H1 (cell line): ENCODE measurements around the gene FBXO30. TPM values are rescaled to one million over a fixed set of nuclear protein-coding genes. Genes with fewer than 3 reads are reported as not detected.
A peak's percentile ranks its signal among the peaks of the same experiment; 100 is the strongest.

Experiments used
- CTCF ChIA-PET: fragments of 300-600 bp; sonication (Branson Sonifier 250); formaldehyde crosslinking; loops from one replicate; lab custom pipeline; 2021; ENCODE audit not compliant: partially characterized antibody; lab: Charles Lee
- POLR2A ChIA-PET: fragments of 300-600 bp; sonication (Branson Sonifier 250); formaldehyde crosslinking; loops from one replicate; lab custom pipeline; 2021; ENCODE audit warnings: inconsistent platforms; ENCODE audit not compliant: partially characterized antibody; lab: Charles Lee
- DNase-seq, 2 experiments: peaks; one replicate each; pipeline versions ENCODE4 v3.0.0 to v3.0.0-alpha.2; 2010 to 2022; ENCODE audit warnings: low spot score in 2 of 2, low read depth in 1 of 2, mixed read lengths in 1 of 2
- FAIRE-seq: peaks from 2 replicates; lab custom pipeline; 2011; peaks lifted over from hg19 to GRCh38; lab: Jason Lieb, UNC
- H2AFZ ChIP-seq: 2 replicates; pipeline ENCODE4 v1.8.1; 2012; ENCODE audit warnings: low read length, inconsistent platforms
- H2AK5ac ChIP-seq: 2 replicates; pipeline ENCODE4 v1.6.1; 2013; ENCODE audit warnings: low read depth, low read length
- H2BK120ac ChIP-seq: replicated peaks from 2 replicates; pipeline ENCODE3; 2013; ENCODE audit warnings: low read depth, low read length, inconsistent platforms
- H2BK12ac ChIP-seq: 2 replicates; pipeline ENCODE4 v1.6.1; 2013; ENCODE audit warnings: low read depth, low read length
- H2BK15ac ChIP-seq: 2 replicates; pipeline ENCODE4 v1.6.1; 2013; ENCODE audit warnings: low read length
- H2BK20ac ChIP-seq: 2 replicates; pipeline ENCODE4 v1.6.1; 2013; ENCODE audit warnings: low read length
- H2BK5ac ChIP-seq: 2 replicates; pipeline ENCODE4 v1.6.1; 2013; ENCODE audit warnings: low read depth, low read length
- H3K14ac ChIP-seq: 2 replicates; pipeline ENCODE4 v1.6.1; 2013; ENCODE audit warnings: inconsistent platforms; ENCODE audit not compliant: insufficient read length
- H3K18ac ChIP-seq: 2 replicates; pipeline ENCODE4 v1.6.1; 2013; ENCODE audit warnings: low read length; ENCODE audit errors: extremely low read depth
- H3K23ac ChIP-seq: 2 replicates; pipeline ENCODE4 v1.6.1; 2013; ENCODE audit warnings: inconsistent platforms; ENCODE audit not compliant: insufficient read length
- H3K23me2 ChIP-seq: 2 replicates; pipeline ENCODE4 v1.6.1; 2013; ENCODE audit warnings: low read depth, low read length
- H3K27ac ChIP-seq: 2 replicates; pipeline ENCODE4 v1.6.1; 2011; ENCODE audit warnings: low read depth, low read length, inconsistent platforms
- H3K27me3 ChIP-seq, 4 experiments: replicated peaks in 1 of 4; 1 replicate in 1 of 4; 2 replicates in 3 of 4; pipeline versions ENCODE4 v1.6.1 to v1.8.1; 2011 to 2013; ENCODE audit warnings: low read length in 3 of 4, mild to moderate bottlenecking in 3 of 4, inconsistent platforms in 2 of 4, mixed read lengths in 2 of 4, moderate library complexity in 1 of 4; ENCODE audit not compliant: control insufficient read depth in 3 of 4, insufficient read depth in 3 of 4; ENCODE audit errors: extremely low read depth in 1 of 4
- H3K36me3 ChIP-seq, 4 experiments: 2 replicates each; pipeline versions ENCODE4 v1.6.1 to v1.8.1; 2011 to 2013; ENCODE audit warnings: mild to moderate bottlenecking in 4 of 4, low read length in 3 of 4, moderate library complexity in 2 of 4, control low read depth in 1 of 4, inconsistent platforms in 1 of 4; ENCODE audit not compliant: insufficient read depth in 4 of 4, control insufficient read depth in 2 of 4
- H3K4ac ChIP-seq: replicated peaks from 2 replicates; pipeline ENCODE3; 2013; ENCODE audit warnings: low read length, low read depth, mixed read lengths, inconsistent platforms; ENCODE audit not compliant: insufficient read length
- H3K4me1 ChIP-seq, 4 experiments: replicated peaks in 1 of 4; 1 replicate in 1 of 4; 2 replicates in 3 of 4; pipeline versions ENCODE4 v1.6.1 to v1.8.1; 2011 to 2013; ENCODE audit warnings: low read length in 3 of 4, inconsistent platforms in 2 of 4, mixed read lengths in 1 of 4; ENCODE audit not compliant: insufficient read depth in 4 of 4, control insufficient read depth in 3 of 4
- H3K4me2 ChIP-seq, 2 experiments: 2 replicates each; pipeline versions ENCODE4 v1.6.1 to v1.8.1; 2011 to 2013; ENCODE audit warnings: low read depth in 2 of 2, low read length in 2 of 2, control low read depth in 1 of 2, inconsistent platforms in 1 of 2, mild to moderate bottlenecking in 1 of 2; ENCODE audit not compliant: insufficient read depth in 1 of 2
- H3K4me3 ChIP-seq, 4 experiments: fragments of 200-600, 300-600 bp in 1 of 4; sonication (generic), shearing (Covaris generic), sonication (Bioruptor Twin) in 1 of 4; 2 replicates each; pipeline versions ENCODE4 v1.5.1 to v1.8.1; 2011 to 2016; ENCODE audit warnings: low read length in 4 of 4, low read depth in 3 of 4, control low read depth in 2 of 4, inconsistent platforms in 2 of 4, mild to moderate bottlenecking in 2 of 4, mixed read lengths in 1 of 4, moderate library complexity in 1 of 4; ENCODE audit not compliant: insufficient read depth in 2 of 4; ENCODE audit errors: extremely low read depth in 1 of 4
- H3K56ac ChIP-seq: replicated peaks from 2 replicates; pipeline ENCODE3; 2013; ENCODE audit warnings: low read depth, mild to moderate bottlenecking, mixed read lengths, low read length, inconsistent platforms; ENCODE audit not compliant: insufficient read length
- H3K79me1 ChIP-seq: 2 replicates; pipeline ENCODE4 v1.6.1; 2013; ENCODE audit warnings: low read depth, low read length, control low read depth
- H3K79me2 ChIP-seq, 2 experiments: 2 replicates each; pipeline versions ENCODE4 v1.6.1 to v1.8.1; 2012 to 2013; ENCODE audit warnings: low read length in 2 of 2, mild to moderate bottlenecking in 2 of 2, inconsistent platforms in 1 of 2; ENCODE audit not compliant: insufficient read depth in 2 of 2, control insufficient read depth in 1 of 2
- H3K9ac ChIP-seq, 4 experiments: replicated peaks in 1 of 4; 1 replicate in 1 of 4; 2 replicates in 3 of 4; pipeline versions ENCODE4 v1.6.1 to v1.8.1; 2011 to 2013; ENCODE audit warnings: low read depth in 3 of 4, low read length in 3 of 4, control low read depth in 2 of 4, mild to moderate bottlenecking in 2 of 4, moderate library complexity in 2 of 4, inconsistent platforms in 1 of 4; ENCODE audit errors: extremely low read depth in 1 of 4
- H3K9me3 ChIP-seq, 2 experiments: 2 replicates each; pipeline versions ENCODE4 v1.6.1 to v1.8.1; 2012 to 2013; ENCODE audit warnings: mild to moderate bottlenecking in 2 of 2, moderate library complexity in 2 of 2, control low read depth in 1 of 2, inconsistent platforms in 1 of 2, low read depth in 1 of 2, low read length in 1 of 2, mixed read lengths in 1 of 2; ENCODE audit not compliant: insufficient read depth in 2 of 2
- H4K20me1 ChIP-seq, 2 experiments: replicated peaks in 1 of 2; 2 replicates each; pipeline versions ENCODE3 to v1.8.1; 2011 to 2013; ENCODE audit warnings: inconsistent platforms in 2 of 2, low read length in 2 of 2, mild to moderate bottlenecking in 1 of 2; ENCODE audit not compliant: insufficient read depth in 2 of 2, control insufficient read depth in 1 of 2
- H4K5ac ChIP-seq: 2 replicates; pipeline ENCODE4 v1.6.1; 2013; ENCODE audit warnings: low read length, low read depth, mixed read lengths, inconsistent platforms; ENCODE audit not compliant: insufficient read length
- H4K8ac ChIP-seq: 2 replicates; pipeline ENCODE4 v1.8.0; 2013; ENCODE audit warnings: mild to moderate bottlenecking, moderate library complexity, low read length, inconsistent platforms; ENCODE audit not compliant: insufficient read depth; ENCODE audit errors: extremely low read depth
- H4K91ac ChIP-seq: replicated peaks from 2 replicates; pipeline ENCODE3; 2013; ENCODE audit warnings: low read length, mixed read lengths, inconsistent platforms; ENCODE audit not compliant: insufficient read length
- EGR1 ChIP-seq: IDR thresholded peaks from 2 replicates; pipeline ENCODE4 v1.6.1; 2011; ENCODE audit warnings: low read depth, low read length, borderline replicate concordance
- SRF ChIP-seq: IDR thresholded peaks from 2 replicates; pipeline ENCODE4 v1.6.1; 2011; ENCODE audit warnings: mild to moderate bottlenecking, low read depth, low read length, moderate library complexity
- WGBS, 2 experiments: shearing (Covaris generic) in 1 of 2; methylation state at CpG; one replicate each; pipeline versions ENCODE4 v1.1.6 to v1.1.7; 2013 to 2015; ENCODE audit warnings: low lambda C conversion rate in 2 of 2, mixed read lengths in 2 of 2, inconsistent platforms in 1 of 2, low coverage in 1 of 2, missing lambda C conversion rate in 1 of 2; ENCODE audit not compliant: insufficient replicate concordance in 2 of 2, insufficient coverage in 1 of 2, insufficient read length in 1 of 2; ENCODE audit errors: extremely low coverage in 1 of 2, missing lambda C conversion rate in 1 of 2; 5-methylcytosine and 5-hydroxymethylcytosine counted together
- polyA plus RNA-seq, 7 experiments: library from polyadenylated mRNA; depleted of rRNA in 3 of 7; stranded (reverse) in 5 of 7; unstranded in 2 of 7; fragments of >200 nt in 5 of 7; fragments of 200-250 nt in 2 of 7; gene quantifications; 1 replicate in 5 of 7; 2 replicates in 1 of 7; 4 replicates in 1 of 7; pipeline versions ENCODE4 v1.2.1 to v1.2.3, GENCODE V29; 2011 to 2013; ENCODE audit warnings: missing spikeins in 2 of 7, mixed read lengths in 2 of 7
- total RNA-seq: library from RNA; stranded (reverse); fragmentation: NEBNext Ultra II Directional; extraction: Animal tissue kit (Norgen Biotek cat#: 25700); gene quantifications from 2 replicates; pipeline ENCODE4 v1.2.1, GENCODE V29; 2021

The FBXO30 gene
- total and polyA plus RNA-seq, 2 of the 8 experiments (the other 6 are each of a cell fraction or from before 2014, with no cell fraction given), result 3.9 to 18.3 TPM

DNA sequence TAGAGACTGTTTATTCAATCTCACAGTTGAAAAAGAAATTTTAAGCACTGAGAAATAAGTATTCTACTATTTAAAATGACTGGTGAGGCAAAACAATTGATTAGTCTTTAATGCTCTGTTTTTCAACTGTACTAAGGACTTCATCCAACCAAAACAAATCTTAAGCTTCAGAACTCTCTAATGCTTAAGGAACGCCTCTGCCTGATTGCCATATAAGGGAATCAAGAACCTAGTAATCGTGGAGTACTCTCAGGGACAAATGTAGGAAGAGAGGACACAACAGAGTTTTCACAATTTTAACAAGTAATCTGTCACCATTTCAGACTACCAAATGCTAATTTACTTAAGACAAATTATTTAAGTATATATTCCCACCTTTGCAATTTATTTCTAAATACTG is 16.1 kb downstream of the FBXO30 start:
- no peaks in the 10 kb centered on the region for H3K9me3 ChIP-seq
- 80% methylated on average over 2 of the region's 2 CpGs; no CpG with 5 or more reads in 1 of the 2 experiments for WGBS, 2 experiments
- H2BK5ac ChIP-seq, result no peak overlapping the region
- no peak overlapping the region for H3K4me3 ChIP-seq
- no peak overlapping the region for H2BK120ac ChIP-seq
- CTCF ChIA-PET, result no interaction called here
- H3K56ac ChIP-seq, result no peak overlapping the region
- no peak overlapping the region for H4K91ac ChIP-seq
- H3K18ac ChIP-seq, result no peak overlapping the region
- POLR2A ChIA-PET, result interaction anchor here (1.5 kb wide), 1 partner anchor 17 kb away, joined by 7 read pairs; the partner anchor contains the start of gene FBXO30
- H3K79me2 ChIP-seq, result peaks cover 0 to 88% of the 10 kb centered on the region in 2 experiments; a peak in 3 of 4 replicates
- no peak overlapping the region for H3K4ac ChIP-seq
- no peak overlapping the region for H2AK5ac ChIP-seq
- H2BK15ac ChIP-seq, result no peak overlapping the region
- H3K27ac ChIP-seq, result no peak overlapping the region
- no peaks in the 10 kb centered on the region for H3K4me1 ChIP-seq
- H2BK12ac ChIP-seq, result no peak overlapping the region
- FAIRE-seq (no peak), DNase-seq (no peak)
- no peak overlapping the region for H3K14ac ChIP-seq
- H2BK20ac ChIP-seq, result no peak overlapping the region
- no peaks in the 10 kb centered on the region for H3K27me3 ChIP-seq
- no peaks in the 10 kb centered on the region for H3K23me2 ChIP-seq
- H3K4me2 ChIP-seq, result no peak overlapping the region
- peaks cover 7% of the 10 kb centered on the region in 2 experiments for H4K20me1 ChIP-seq
- peaks cover 0 to 26% (median 4%) of the 10 kb centered on the region in 4 experiments; a peak in 3 of 8 replicates for H3K36me3 ChIP-seq
- TF ChIP-seq SRF (peak; percentile 97), EGR1 (no peak)
- TF ChIP-seq, all 59 proteins: peak for 1
- Histone ChIP-seq H4K5ac (no peak overlapping the region), H3K23ac (no peak overlapping the region), H3K79me1 (peaks cover 5% of the 10 kb centered on the region; the same call in 1 of the 2 replicates), H4K8ac (no peak overlapping the region), H2AFZ (no peak overlapping the region), H3K9ac (no peak overlapping the region)
